HL-60/S4 treated with retinoic acid at 250 ng/mL for 4 days and 3 days (cell line): ENCODE measurements around the gene SAMD11.
"Not testable (repeated sequence)": the region's sequence is repeated elsewhere in the genome, so short reads cannot be mapped to it uniquely, and the experiment has no call there.

Experiments
- in situ Hi-C: fragments of 300-500 bp; cut with MboI; formaldehyde crosslinking; loops from 2 replicates; pipeline ENCODE4 v1.7.0; 2022; ENCODE audit warnings: low sequenced_read_pairs

The SAMD11 gene

DNA sequence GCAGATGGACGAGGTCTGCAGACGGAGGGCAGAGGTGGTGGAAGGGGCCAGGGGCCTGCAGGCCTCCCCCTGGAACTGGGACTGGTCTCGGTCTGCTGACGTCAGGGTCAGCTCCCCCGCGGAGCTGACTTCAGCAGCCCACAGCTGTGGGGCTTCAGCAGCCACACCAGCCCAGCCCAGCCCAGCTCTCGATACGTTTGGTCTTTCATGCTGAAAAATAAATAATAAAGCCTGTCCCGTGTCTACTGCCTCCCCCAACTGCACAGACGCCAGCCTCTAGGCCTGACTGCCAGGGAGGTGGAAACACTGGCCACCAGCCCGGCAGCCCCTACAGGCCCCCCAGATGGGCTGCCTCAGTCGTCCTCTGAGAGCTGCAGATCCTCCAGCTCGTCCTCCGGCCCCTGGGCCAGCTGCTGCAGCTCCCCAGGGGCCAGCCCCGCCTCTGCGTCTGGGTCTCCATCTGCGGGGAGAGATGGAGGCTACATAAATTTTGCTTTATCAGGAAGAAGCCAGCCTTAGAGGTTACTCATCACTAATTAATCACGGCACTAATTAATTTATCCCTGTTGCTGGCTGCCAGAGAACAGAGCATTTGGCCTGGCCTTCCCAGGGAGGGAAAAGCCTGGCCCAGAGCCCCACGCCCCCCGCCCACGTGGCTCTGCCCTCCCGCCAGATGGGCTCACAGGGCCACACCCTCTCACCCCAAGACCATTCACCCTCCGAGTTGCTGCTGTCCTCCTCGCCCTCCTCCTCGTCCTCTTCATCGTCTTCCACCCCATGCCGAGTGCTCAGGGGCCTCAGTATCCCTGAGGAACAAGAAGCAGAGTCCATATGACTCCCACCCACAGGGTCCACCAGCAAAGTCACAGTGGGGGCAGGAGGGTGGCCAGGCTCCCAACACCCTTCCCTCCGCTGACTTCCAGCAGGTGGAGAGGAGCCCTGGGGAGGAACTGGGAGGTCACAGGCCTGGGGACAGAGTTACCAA is 20.9 kb downstream of the SAMD11 start:
- in situ Hi-C loops: no loop called here

DNA sequence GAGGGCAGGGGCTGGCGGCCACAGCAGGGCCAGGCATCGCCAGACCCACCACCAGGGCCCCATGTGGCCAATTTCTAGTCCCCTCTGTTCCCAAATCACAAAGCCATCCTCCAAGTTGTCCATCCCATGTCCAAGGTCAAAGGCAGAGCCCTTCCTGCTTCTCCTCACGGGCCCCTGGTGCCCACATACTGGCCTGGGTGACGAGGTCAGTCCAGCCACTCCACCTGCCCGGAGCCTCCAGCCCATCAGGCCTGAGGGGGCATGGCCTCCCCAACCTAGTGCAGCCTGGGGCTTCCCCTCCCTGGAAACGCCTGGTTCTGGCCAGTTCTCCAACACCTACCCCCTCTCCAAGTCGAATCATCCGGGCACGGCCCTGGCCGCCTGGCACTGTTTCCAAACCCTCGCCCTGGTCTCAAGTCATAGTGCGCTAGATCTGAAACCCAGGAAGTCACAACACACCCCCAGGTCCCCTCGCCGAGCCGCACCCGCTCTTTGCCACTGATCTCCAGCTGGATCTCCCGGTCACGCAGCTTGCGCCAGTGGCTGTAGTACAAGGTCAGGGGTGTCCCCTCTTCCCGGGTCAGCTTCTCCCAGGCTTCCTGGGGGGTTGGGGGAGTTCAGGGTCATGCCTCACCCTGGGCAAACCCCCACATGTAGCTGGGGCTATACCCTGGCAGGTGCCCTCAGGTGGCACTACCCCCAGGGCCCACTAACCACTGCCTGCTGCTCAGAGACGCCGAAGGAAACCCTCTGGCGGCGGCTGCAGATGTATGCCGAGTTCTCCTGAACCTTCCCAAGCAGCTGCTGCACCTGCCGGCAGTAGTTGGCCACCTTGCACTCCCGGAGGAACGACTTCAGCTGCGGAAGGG is 22.2 kb downstream of the SAMD11 start:
- in situ Hi-C loops: no loop called here

DNA sequence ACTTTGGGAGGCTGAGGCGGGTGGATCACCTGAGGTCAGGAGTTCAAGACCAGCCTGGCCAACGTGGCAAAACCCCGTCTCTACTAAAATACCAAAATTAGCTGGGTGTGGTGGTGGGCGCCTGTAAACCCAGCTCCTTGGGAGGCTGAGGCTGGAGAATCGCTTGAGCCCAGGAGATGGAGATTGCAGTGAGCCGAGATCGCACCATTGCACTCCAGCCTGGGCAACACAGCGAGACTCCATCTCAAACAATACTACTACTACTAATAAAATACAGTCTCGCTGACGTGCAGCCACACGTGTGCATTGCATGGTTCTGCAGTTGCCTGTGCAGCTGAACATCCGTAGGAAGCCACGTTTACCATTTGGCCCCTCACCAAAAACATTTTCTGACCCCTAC is 23.1 kb downstream of the SAMD11 start:
- in situ Hi-C loops: not testable (repeated sequence)

DNA sequence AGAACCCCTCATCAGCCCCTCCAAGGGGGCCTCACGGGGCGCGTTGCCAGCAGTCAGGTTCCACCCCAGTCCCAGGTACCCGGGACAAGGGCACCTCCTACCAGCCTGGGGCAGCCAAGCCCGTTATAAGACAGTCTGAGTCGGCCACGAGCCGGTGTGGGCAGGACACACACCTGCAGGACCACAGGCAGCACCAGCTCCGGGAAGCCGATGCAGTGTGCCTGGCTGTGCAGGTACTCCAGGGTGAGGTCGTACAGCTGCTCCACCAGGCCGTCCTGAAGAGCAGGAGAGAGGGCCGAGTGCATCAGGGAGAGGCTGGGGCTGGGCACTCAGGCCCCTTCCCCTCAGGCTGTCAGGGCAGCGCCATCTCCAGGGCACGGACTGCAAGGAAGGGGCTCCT is 24.2 kb downstream of the SAMD11 start:
- in situ Hi-C loops: no loop called here

DNA sequence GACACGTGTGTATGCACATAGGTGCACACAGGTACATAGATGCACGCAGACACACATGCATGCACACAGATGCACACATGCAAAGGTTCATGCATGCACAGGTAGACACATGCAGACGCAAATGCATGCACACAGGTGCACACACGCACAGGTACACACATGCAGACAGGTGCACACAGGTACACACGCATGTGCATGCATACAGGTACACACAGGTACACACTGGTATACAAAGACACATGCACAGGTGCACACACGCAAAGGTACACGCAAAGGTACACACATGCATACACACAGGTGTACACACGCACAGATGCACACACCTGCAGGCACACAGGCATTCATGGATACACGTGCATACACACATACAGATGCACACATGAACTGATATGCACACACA is 26.5 kb downstream of the SAMD11 start:
- in situ Hi-C loops: no loop called here

DNA sequence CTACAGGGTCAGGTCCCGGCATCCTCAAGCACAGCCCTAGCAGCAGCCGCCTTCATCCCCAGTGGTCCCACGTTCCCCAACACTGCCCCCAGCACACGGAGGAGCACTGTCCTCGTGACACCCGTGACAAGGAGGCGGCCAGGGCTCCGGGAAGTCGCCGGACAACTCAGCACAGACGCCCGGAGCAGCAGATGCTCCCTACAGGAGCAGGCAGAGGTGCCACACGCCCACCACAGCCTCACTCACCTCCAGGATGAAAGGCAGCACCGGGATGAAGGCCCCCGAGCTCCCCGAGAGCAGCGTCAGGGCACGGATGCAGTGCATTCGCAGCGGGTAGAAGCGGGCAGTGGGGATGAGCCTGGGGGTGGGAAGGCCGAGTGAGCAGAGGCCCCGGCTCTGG is 27.2 kb downstream of the SAMD11 start:
- in situ Hi-C loops: no loop called here

DNA sequence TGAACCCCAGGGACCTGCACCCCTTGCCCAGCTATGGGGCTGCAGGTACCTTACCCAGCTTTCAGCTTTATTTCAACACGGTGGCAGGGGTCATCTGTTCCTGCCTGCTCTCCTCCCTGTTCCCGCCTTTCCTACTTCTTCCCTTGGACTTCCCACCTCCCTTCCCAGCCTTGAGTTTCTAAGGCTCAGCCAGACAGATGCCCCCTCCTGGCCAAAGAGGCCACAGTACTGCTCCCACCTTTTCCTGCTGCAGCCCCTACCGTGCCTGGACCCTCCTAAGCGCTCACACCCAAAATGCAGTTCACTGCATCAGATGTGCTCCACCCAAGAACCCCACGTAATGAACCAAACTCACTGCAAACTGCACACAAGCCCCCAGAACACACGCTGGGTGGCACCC is 27.6 kb downstream of the SAMD11 start:
- in situ Hi-C loops: no loop called here

DNA sequence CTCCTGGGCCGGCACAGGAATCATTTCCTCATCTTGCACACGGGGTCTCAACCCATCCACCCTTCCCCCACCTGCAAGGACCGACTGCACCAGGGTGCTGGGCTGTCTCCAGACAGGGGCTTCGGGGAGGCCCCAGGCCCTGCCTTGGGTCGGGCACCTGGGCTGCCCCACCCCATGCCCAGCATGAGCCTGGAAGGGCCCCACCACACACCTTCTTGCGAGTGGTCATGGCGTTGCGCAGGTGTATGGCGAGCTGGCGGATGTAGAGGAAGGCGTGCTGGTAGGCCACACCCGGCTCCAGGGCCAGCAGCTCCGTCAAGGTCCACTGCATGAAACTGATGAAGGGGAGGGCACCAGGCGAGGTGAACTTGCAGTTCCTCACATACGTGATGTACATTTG is 28.5 kb downstream of the SAMD11 start:
- in situ Hi-C loops: no loop called here

DNA sequence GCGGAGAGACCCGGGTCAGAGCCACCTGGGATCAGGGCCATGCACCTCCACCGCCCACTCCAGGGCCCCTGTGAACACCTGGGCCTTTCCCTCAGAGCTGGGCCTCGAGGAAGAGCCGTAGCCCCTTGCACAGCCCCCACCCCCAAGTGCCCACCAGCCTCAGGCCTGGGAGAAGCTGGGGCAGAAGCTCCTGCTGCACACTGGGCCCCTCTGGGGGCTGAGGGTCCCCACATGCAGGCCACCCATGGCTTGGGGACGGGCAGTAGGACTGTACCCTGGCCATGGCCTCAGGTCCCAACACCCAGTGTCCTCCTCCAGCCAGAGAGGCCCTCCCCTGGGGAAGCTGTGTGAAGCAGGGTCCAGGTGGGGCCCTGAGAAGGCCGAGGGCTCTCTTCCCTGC is 28.9 kb downstream of the SAMD11 start:
- in situ Hi-C loops: no loop called here

DNA sequence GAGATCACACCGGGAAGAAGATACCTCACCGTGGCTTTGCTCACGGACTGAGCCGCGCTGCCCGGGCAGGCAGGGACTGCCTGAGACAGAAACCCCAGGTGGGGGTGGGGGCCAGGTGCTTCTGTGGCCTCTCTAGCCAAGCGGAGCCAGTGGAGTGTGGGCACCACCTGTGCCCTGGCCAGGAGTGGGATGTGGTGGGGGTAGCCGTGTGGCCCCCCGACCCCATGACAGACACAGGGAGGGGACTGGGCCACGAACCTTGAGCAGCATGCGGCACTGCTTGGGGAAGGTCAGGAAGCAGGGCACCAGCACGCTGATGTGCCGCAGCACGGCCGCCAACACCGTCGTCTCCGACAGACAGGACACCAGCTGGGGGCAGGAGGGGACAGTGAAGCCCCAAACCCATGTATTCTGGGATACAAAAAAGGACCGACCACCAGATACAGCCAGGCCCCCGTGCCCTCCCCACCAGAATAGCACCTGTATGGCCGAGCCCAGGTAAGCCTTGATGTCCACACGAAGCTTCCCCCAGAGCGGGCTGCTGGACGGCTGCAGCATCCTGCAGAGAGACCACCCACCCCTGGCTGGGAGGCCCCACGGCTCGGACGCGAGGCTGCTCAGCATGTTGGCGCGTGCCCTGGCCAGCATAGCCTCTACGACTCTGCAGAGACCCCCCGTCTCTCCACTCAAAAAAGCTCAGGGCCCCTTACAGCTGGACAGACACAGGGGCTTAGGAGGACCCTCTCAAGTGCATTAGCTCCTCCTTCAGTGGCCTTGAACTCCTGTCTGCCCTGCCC is 30.0 kb downstream of the SAMD11 start:
- in situ Hi-C loops: no loop called here

DNA sequence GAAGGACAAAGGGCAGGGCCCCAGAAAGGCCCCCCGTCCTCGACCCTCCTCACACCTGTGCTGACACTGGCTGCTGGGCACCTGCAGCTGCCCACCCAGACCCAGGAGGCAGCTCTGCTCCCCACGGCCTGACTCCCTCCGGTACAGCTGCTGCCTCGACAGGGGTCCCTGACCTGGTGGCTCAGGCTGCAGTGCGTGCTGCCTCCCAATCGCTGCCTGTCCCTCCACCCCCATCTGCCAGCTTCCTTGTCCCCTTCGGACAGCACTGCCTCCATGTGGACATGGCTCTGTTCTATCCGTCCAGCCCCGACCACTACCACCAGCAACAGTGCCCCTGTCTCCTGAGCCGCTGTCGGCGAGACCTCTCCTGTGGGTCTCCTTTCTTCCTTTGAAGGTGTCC is 31.2 kb downstream of the SAMD11 start:
- in situ Hi-C loops: no loop called here

DNA sequence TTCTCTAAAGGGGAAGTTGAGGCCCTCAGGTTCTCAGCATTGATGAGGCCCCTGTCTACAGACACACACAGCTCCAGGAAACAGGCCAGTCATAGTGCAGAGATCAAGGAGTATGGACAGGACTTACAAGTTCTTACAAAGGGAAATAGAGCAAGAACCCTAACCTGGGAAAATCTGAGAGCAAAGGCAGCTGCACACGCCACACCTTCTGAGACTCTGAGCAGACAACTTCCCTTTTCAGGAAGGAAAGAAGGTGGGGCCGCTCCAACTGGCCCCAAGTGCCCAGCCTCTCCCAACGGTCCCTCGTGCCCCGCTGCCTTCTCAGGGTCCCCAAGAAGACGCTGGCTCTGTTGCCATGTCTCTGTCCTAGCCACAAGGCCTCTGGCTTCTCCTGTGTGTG is 31.8 kb downstream of the SAMD11 start:
- in situ Hi-C loops: no loop called here

DNA sequence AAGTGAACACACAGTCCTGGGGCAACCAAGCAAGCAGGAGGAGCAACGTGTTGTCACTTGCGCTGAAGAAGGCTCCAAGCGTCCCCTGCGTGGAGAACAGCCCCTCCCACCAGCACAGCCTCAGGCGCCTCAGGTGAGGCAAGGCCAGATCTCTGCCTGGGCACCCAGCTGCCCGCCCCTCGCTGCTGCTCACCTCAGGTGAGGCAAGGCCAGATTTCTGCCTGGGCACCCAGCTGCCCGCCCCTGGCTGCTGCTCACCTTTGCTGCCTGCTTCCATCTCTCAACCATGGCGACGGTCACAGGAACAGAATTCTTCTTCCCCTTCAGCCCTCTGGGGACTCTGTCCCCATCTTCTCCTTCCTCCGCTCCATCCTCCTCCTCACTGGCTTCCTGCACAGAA is 32.9 kb downstream of the SAMD11 start:
- in situ Hi-C loops: no loop called here

DNA sequence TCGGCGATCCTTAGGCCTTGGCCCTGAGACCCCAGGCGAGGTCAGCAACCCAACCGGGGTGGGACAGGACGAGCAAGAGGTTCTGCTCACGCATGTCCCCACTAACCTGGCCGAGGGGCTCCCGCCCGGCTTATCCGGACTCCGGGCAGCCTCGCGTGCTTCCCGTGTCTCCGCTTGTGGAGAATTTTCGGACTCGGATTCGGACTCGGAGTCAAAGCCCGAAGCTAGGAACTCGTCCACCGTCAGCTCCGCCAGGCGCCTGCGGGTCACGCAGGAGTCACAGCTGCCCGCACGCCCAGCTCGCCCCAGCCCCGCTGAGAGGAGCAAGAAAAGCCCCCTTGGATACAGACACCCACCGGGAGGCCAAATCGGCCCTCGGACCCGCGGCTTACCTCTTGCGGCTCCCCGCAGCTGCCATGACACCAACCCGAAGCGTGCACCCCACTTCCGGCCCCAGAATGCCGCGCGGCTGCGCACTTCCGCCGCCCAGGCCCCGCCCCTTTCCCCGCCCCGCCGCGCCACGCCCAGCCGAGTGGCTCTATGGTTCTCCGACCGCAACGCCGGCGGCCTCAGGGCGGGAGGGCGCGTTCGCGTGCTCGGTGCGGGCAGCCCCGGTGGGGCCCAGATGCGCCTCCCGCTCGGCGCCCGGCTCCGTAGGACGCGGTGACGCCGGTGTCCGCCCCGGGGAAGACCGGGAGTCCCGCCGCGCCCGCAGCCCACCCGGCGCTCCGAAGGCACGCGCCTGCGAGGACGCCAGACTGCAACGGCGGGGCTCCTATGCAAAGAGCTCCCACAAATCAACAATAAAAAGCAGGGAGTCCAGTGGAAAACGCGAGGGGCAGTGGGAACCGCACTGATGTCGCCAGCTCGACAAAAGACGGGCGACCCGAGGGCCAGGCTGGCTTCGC is 35.4 kb downstream of the SAMD11 start, which contains the start of gene NOC2L:
NOC2L (minus strand) TSS at position 434 of the 908 bp plus-strand sequence; CDS start at position 418, 16 bp downstream.
- in situ Hi-C loops: no loop called here

DNA sequence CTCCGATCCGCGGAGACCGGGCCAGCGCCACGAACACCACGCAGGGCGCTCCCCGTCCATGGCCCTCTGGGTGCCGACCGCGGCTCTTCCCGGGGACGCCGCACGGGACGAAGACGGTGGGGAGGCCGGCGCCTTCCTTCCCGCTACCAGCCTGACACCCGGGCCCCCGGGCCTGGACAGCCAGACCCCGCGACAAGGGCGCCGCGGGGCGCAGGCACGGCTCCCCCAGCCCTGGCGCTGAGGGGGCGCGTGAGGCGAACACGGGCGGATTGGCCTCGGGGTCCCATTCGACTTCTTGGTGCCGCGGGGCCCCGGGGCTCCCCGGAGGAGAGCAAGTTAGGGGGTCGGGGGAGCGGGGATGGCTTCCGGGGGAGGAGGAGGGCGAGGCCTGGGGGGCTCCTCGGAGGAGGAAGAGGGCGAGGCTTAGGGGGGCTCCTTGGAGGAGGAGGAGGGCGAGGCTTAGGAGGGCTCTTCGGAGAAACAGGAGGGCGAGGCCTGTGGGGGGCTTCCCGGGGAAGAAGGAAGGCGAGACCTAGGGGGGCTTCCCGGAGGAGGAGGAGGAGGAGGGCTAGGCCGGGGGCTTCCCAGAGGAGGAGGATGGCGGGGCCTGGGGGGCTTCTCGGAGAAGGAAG is 36.1 kb downstream of the SAMD11 start:
- in situ Hi-C loops: no loop called here

DNA sequence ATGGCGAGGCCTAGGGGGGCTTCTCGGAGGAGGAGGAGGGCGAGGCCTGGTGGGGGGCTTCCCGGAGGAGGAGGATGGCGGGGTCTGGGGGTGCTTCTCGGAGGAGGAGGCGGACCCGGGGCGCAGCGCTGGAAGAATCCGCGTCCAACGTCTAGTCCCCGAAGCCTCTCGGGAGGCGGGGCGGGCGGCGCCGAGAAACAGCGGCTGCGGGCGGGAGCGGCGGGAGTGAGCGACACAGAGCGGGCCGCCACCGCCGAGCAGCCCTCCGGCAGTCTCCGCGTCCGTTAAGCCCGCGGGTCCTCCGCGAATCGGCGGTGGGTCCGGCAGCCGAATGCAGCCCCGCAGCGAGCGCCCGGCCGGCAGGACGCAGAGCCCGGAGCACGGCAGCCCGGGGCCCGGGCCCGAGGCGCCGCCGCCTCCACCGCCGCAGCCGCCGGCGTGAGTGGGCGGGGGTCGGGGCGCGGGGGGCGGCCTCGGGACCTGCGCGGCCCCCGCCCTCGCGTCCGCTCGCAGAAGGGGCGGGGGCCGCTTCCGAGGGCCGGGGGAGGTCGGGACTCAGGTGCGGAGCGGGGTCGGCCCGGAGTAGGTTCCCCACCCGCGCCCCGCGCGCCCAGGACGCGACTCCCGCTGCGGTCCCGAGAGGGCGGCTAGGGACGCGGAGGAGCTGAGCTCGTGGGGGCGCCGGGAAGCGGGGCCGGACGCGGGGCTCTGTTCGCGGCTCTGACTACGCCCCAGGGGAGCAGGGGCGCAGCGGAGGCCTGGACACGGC is 36.8 kb downstream of the SAMD11 start, which contains the start of gene KLHL17:
KLHL17 (plus strand) TSS at position 222 of the 769 bp plus-strand sequence; CDS start at position 332, 110 bp downstream.
- in situ Hi-C loops: no loop called here

DNA sequence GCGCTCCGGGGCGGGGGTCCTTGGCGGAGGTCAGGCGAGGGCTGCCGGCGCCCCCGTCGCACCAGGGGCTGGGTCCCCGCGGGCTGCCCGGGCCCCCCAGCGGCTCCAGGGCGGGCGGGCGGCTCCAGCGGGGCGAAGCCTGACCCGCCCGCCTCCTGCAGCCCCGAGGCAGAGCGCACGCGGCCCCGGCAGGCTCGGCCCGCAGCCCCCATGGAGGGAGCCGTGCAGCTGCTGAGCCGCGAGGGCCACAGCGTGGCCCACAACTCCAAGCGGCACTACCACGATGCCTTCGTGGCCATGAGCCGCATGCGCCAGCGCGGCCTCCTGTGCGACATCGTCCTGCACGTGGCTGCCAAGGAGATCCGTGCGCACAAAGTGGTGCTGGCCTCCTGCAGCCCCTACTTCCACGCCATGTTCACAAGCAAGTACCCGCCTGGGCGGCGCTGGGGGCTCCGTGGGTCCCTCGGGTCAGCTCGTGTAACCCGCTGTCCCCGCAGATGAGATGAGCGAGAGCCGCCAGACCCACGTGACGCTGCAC is 37.5 kb downstream of the SAMD11 start:
- in situ Hi-C loops: no loop called here
